Smooth muscle cell (in vitro differentiated cells): ENCODE data around the gene LRIG1. TPM values are rescaled to one million over a fixed set of nuclear protein-coding genes. Genes with fewer than 3 reads are reported as not detected.

Source experiments
- DNase-seq: peaks from one replicate; lab custom pipeline; 2025; ENCODE audit not compliant: unreplicated experiment; lab: John Stamatoyannopoulos, UW
- H2AFZ ChIP-seq: fragments of 200-600 bp; sonication (generic); 2 replicates; pipeline ENCODE4 v1.6.0; 2016; ENCODE audit warnings: antibody characterized with exemption, low read depth, mild to moderate bottlenecking
- H3F3A ChIP-seq: fragments of 200-600 bp; sonication (generic); 2 replicates; pipeline ENCODE4 v1.6.0; 2017; ENCODE audit warnings: antibody characterized with exemption, low read depth
- H3K27ac ChIP-seq: fragments of 200-600 bp; sonication (generic); 2 replicates; pipeline ENCODE4 v1.5.1; 2016; ENCODE audit warnings: low read depth, mild to moderate bottlenecking
- H3K27me3 ChIP-seq: fragments of 200-600 bp; sonication (generic); 2 replicates; pipeline ENCODE4 v1.6.1; 2016; ENCODE audit warnings: low read depth, mild to moderate bottlenecking
- H3K36me3 ChIP-seq: fragments of 200-600 bp; sonication (generic); 2 replicates; pipeline ENCODE4 v1.5.1; 2016; ENCODE audit warnings: low read depth
- H3K4me1 ChIP-seq: fragments of 200-600 bp; sonication (generic); 2 replicates; pipeline ENCODE4 v1.5.1; 2016; ENCODE audit warnings: low read depth
- H3K4me2 ChIP-seq: fragments of 200-600 bp; sonication (generic); 2 replicates; pipeline ENCODE4 v1.6.0; 2016; ENCODE audit warnings: mild to moderate bottlenecking
- H3K4me3 ChIP-seq: fragments of 200-600 bp; sonication (generic); 2 replicates; pipeline ENCODE4 v1.5.1; 2016; ENCODE audit warnings: mild to moderate bottlenecking
- H3K79me2 ChIP-seq: fragments of 200-600 bp; sonication (generic); 2 replicates; pipeline ENCODE4 v1.6.0; 2016; ENCODE audit warnings: low read depth, mild to moderate bottlenecking
- H3K9ac ChIP-seq: fragments of 200-600 bp; sonication (generic); 2 replicates; pipeline ENCODE4 v1.6.0; 2016; ENCODE audit warnings: low read depth
- H3K9me3 ChIP-seq: fragments of 200-600 bp; sonication (generic); replicated peaks from 2 replicates; pipeline ENCODE4 v1.5.1; 2016; ENCODE audit warnings: low read depth
- H4K20me1 ChIP-seq: fragments of 200-600 bp; sonication (generic); 2 replicates; pipeline ENCODE4 v1.6.0; 2016; ENCODE audit warnings: low read depth
- CTCF ChIP-seq: fragments of 200-600 bp; sonication (generic); IDR thresholded peaks from 2 replicates; pipeline ENCODE4 v1.5.1; 2017; ENCODE audit warnings: borderline replicate concordance, mild to moderate bottlenecking, antibody characterized with exemption; ENCODE audit not compliant: insufficient read depth, poor library complexity, severe bottlenecking
- WGBS: methylation state at CpG from one replicate; pipeline ENCODE4 v1.1.7; 2016; ENCODE audit warnings: low lambda C conversion rate; 5-methylcytosine and 5-hydroxymethylcytosine counted together
- polyA plus RNA-seq: library from polyadenylated mRNA; unstranded; fragments of >200 nt; fragmentation: Nextera tagmentation; extraction: Ambion mirVana; gene quantifications from 2 replicates; pipeline ENCODE4 v1.2.1, GENCODE V29; 2016
- total RNA-seq: library from RNA; depleted of rRNA; stranded (reverse); fragments of >200 nt; gene quantifications from 2 replicates; pipeline ENCODE4 v1.2.3, GENCODE V29; 2014

The LRIG1 gene
- total and polyA plus RNA-seq, 2 experiments from 2014 or later, result 26.5 to 31.3 TPM

GRCh38 chr3:66393333-66394005 lies 107.4 kb downstream of the LRIG1 start:
- Histone ChIP-seq H3K27me3 (no peaks in the 10 kb centered on the region), H3K9ac (no peak overlapping the region), H3K36me3 (no peaks in the 10 kb centered on the region), H3K4me2 (no peak overlapping the region), H3K4me3 (no peak overlapping the region), H3F3A (no peaks in the 10 kb centered on the region), H3K79me2 (no peaks in the 10 kb centered on the region), H3K4me1 (peaks cover 9% of the 10 kb centered on the region), H3K9me3 (no peaks in the 10 kb centered on the region), H2AFZ (no peak overlapping the region), H3K27ac (peak overlapping the region; percentile 30), H4K20me1 (no peaks in the 10 kb centered on the region)
- TF ChIP-seq CTCF, result no peak
- 73% methylated on average over 13 of the region's 13 CpGs for WGBS
- DNase-seq, result no peak

GRCh38 chr3:66392966-66393332 lies 107.9 kb downstream of the LRIG1 start:
- H3K9me3 ChIP-seq, result no peaks in the 10 kb centered on the region
- no peak overlapping the region for H3K27ac ChIP-seq
- H3K4me3 ChIP-seq, result no peak overlapping the region
- DNase-seq, result no peak
- no peaks in the 10 kb centered on the region for H3K36me3 ChIP-seq
- WGBS, result 100% methylated on average over 2 of the region's 2 CpGs
- H3F3A ChIP-seq, result no peaks in the 10 kb centered on the region
- TF ChIP-seq CTCF, result no peak
- H3K27me3 ChIP-seq, result no peaks in the 10 kb centered on the region
- H2AFZ ChIP-seq, result no peak overlapping the region
- no peaks in the 10 kb centered on the region for H4K20me1 ChIP-seq
- H3K79me2 ChIP-seq, result no peaks in the 10 kb centered on the region
- peaks cover 9% of the 10 kb centered on the region for H3K4me1 ChIP-seq
- no peak overlapping the region for H3K4me2 ChIP-seq
- H3K9ac ChIP-seq, result no peak overlapping the region

GRCh38 chr3:66392512-66392911 lies 108.3 kb downstream of the LRIG1 start:
- H3F3A ChIP-seq, result no peaks in the 10 kb centered on the region
- peaks cover 9% of the 10 kb centered on the region for H3K4me1 ChIP-seq
- H3K4me2 ChIP-seq, result no peak overlapping the region
- DNase-seq, result no peak
- H3K79me2 ChIP-seq, result no peaks in the 10 kb centered on the region
- no peak overlapping the region for H2AFZ ChIP-seq
- H3K27ac ChIP-seq, result no peak overlapping the region
- WGBS, result 92% methylated on average over 3 of the region's 3 CpGs
- no peaks in the 10 kb centered on the region for H3K36me3 ChIP-seq
- H3K9ac ChIP-seq, result no peak overlapping the region
- no peak overlapping the region for H3K4me3 ChIP-seq
- no peaks in the 10 kb centered on the region for H4K20me1 ChIP-seq
- H3K9me3 ChIP-seq, result no peaks in the 10 kb centered on the region
- no peaks in the 10 kb centered on the region for H3K27me3 ChIP-seq
- no peak for TF ChIP-seq CTCF

GRCh38 chr3:66390013-66390412 lies 110.8 kb downstream of the LRIG1 start:
- Histone ChIP-seq H3K36me3 (peaks cover 4% of the 10 kb centered on the region), H3K79me2 (no peaks in the 10 kb centered on the region), H3K9ac (no peak overlapping the region), H3K27ac (no peak overlapping the region), H3K27me3 (no peaks in the 10 kb centered on the region), H3K9me3 (no peaks in the 10 kb centered on the region), H4K20me1 (no peaks in the 10 kb centered on the region), H3K4me2 (no peak overlapping the region), H3K4me1 (peaks cover 5% of the 10 kb centered on the region), H3K4me3 (no peak overlapping the region), H3F3A (no peaks in the 10 kb centered on the region), H2AFZ (no peak overlapping the region)
- no peak for DNase-seq
- TF ChIP-seq CTCF, result no peak
